Measurements from ENCODE around the gene MSI2.

- TF ChIP-seq FOXM1 (IDR thresholded peaks at IDR 0.05; ENCODE audit: borderline replicate concordance, low read depth) (no peak), EP300 (IDR thresholded peaks at IDR 0.05; ENCODE audit: borderline replicate concordance) (no peak), TCF12 (IDR thresholded peaks at IDR 0.05; ENCODE audit: low read depth) (no peak), TEAD4 (IDR thresholded peaks at IDR 0.05) (no peak), USF1 (IDR thresholded peaks at IDR 0.05) (no peak)
These were observed 466.4 kb downstream of the MSI2 start for GRCh38 chr17:57722704-57723043.

Measured in Ishikawa (cell line).